Breast epithelium (tissue), 3 donors: ENCODE results near the gene LCMT2.

Source experiments
- POLR2A ChIP-seq: fragments of 450-650 bp; IDR thresholded peaks from one replicate; pipeline ENCODE4 v1.6.1; 2016; ENCODE audit warnings: antibody characterized with exemption, mild to moderate bottlenecking, moderate library complexity
- TF ChIP-seq, protein P1 (sequence below), 3 donors: fragments of 450-650 bp; IDR thresholded peaks; one replicate each; pipeline ENCODE4 v1.5.1; 2016 to 2017; ENCODE audit warnings: antibody characterized with exemption in 3 of 3, mild to moderate bottlenecking in 3 of 3, moderate library complexity in 3 of 3

DNA sequence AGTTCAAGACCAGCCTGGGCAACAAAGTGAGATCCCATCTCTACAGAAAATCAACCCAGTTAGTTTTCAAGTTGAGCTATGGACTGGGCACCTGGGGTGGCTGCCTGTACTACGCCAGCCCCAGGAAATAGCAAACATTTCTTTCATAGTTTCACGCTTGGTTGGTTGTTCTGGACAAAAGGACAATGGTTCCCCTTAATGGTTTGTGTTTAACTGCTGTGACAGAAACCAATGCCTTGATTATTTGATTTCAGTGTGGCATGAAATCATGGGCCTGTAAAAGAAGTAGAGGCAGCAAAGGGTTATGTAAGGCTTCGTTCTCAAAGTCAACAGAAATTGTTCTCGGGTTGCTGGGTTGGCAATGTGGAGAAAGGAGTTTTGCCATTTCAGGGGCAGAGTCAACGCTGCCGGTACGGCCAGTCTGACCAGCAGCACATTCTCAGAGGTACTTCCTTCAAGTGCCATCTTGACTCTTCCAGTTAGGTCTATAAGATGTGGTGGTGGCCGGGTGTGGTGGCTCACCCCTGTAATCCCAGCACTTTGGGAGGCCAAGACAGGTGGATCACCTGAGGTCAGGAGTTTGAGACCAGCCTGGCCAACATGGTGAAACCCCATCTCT lies 12.7 kb downstream of the LCMT2 start:
- TF ChIP-seq, protein P1, sequence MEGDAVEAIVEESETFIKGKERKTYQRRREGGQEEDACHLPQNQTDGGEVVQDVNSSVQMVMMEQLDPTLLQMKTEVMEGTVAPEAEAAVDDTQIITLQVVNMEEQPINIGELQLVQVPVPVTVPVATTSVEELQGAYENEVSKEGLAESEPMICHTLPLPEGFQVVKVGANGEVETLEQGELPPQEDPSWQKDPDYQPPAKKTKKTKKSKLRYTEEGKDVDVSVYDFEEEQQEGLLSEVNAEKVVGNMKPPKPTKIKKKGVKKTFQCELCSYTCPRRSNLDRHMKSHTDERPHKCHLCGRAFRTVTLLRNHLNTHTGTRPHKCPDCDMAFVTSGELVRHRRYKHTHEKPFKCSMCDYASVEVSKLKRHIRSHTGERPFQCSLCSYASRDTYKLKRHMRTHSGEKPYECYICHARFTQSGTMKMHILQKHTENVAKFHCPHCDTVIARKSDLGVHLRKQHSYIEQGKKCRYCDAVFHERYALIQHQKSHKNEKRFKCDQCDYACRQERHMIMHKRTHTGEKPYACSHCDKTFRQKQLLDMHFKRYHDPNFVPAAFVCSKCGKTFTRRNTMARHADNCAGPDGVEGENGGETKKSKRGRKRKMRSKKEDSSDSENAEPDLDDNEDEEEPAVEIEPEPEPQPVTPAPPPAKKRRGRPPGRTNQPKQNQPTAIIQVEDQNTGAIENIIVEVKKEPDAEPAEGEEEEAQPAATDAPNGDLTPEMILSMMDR (IDR thresholded peaks at IDR 0.05): no peak
- TF ChIP-seq POLR2A: no peak
